ENCODE data around the gene KCNQ4.

KCNQ4 gene

GRCh38 chr1:40755067-40755466 lies 28.5 kb upstream of the KCNQ4 start:
- no peak for DNase-seq

- no peak for DNase-seq
These were observed 27.1 kb upstream of the KCNQ4 start for GRCh38 chr1:40756523-40756922.

- no peak for DNase-seq
These were observed 26.5 kb upstream of the KCNQ4 start for GRCh38 chr1:40757084-40757483.

- DNase-seq, result no peak
These were observed 25.6 kb upstream of the KCNQ4 start for GRCh38 chr1:40758004-40758403.

GRCh38 chr1:40758578-40759343 lies 24.8 kb upstream of the KCNQ4 start:
- DNase-seq, result no peak

GRCh38 chr1:40760984-40761383 lies 22.6 kb upstream of the KCNQ4 start:
- DNase-seq, result no peak

- DNase-seq, result no peak
These were observed 21.3 kb upstream of the KCNQ4 start for GRCh38 chr1:40762144-40762923.

GRCh38 chr1:40763742-40764532 lies 19.6 kb upstream of the KCNQ4 start:
- no peak for DNase-seq

GRCh38 chr1:40764981-40765380 lies 18.6 kb upstream of the KCNQ4 start:
- no peak for DNase-seq

- DNase-seq, result no peak
These were observed 17.6 kb upstream of the KCNQ4 start for GRCh38 chr1:40766017-40766416.

- DNase-seq, result no peak
These were observed 17.0 kb upstream of the KCNQ4 start for GRCh38 chr1:40766560-40766959.

- no peak for DNase-seq
These were observed 15.2 kb upstream of the KCNQ4 start for GRCh38 chr1:40768146-40768990.

GRCh38 chr1:40769815-40770214 lies 13.8 kb upstream of the KCNQ4 start:
- no peak for DNase-seq

- no peak for DNase-seq
These were observed 13.1 kb upstream of the KCNQ4 start for GRCh38 chr1:40770296-40771070.

- DNase-seq, result no peak
These were observed 11.2 kb upstream of the KCNQ4 start for GRCh38 chr1:40772146-40772955.

GRCh38 chr1:40773748-40774265 lies 9.8 kb upstream of the KCNQ4 start:
- DNase-seq, result no peak

- DNase-seq, result peak; percentile 31
These were observed 9.2 kb upstream of the KCNQ4 start for GRCh38 chr1:40774266-40774998.

- no peak for DNase-seq
These were observed 7.1 kb upstream of the KCNQ4 start for GRCh38 chr1:40776236-40777072.

Data from NCI-H774 (cell line).